Adipocyte (in vitro differentiated cells): ENCODE measurements around the gene ZNF215.
"Not testable (repeated sequence)": the region's sequence is repeated elsewhere in the genome, so short reads cannot be mapped to it uniquely, and the experiment has no call there.

Experiments used
- DNase-seq: peaks from one replicate; pipeline ENCODE4 v3.0.0-alpha.2; 2015; ENCODE audit warnings: low read depth
- H3K27me3 ChIP-seq: replicated peaks from 2 replicates; pipeline ENCODE4 v1.7.0; 2013; ENCODE audit warnings: mild to moderate bottlenecking, low read length, moderate library complexity; ENCODE audit not compliant: control insufficient read depth, insufficient read depth
- H3K36me3 ChIP-seq: 2 replicates; pipeline ENCODE4 v1.7.0; 2013; ENCODE audit warnings: low read length, mild to moderate bottlenecking, moderate library complexity; ENCODE audit not compliant: control insufficient read depth, insufficient read depth, severe bottlenecking
- H3K4me1 ChIP-seq: 2 replicates; pipeline ENCODE4 v1.7.0; 2013; ENCODE audit warnings: mild to moderate bottlenecking, low read length, moderate library complexity; ENCODE audit not compliant: control insufficient read depth, insufficient read depth
- H3K4me3 ChIP-seq: 2 replicates; pipeline ENCODE4 v1.7.0; 2013; ENCODE audit warnings: mild to moderate bottlenecking, low read length, moderate library complexity
- H3K9ac ChIP-seq: 2 replicates; pipeline ENCODE4 v1.7.0; 2013; ENCODE audit warnings: mild to moderate bottlenecking, low read length, moderate library complexity
- H3K9me3 ChIP-seq: 2 replicates; pipeline ENCODE4 v1.7.0; 2013; ENCODE audit warnings: mild to moderate bottlenecking, low read length, moderate library complexity; ENCODE audit not compliant: control insufficient read depth

Gene ZNF215

GRCh38 chr11:6904804-6905203 is 21.4 kb upstream of the ZNF215 start:
- H3K9ac ChIP-seq, H3K36me3 ChIP-seq, H3K27me3 ChIP-seq, H3K9me3 ChIP-seq, H3K4me3 ChIP-seq, H3K4me1 ChIP-seq, DNase-seq: not testable (repeated sequence)

- no peaks in the 10 kb centered on the region for H3K27me3 ChIP-seq
- H3K9ac ChIP-seq = no peak overlapping the region
- no peaks in the 10 kb centered on the region for H3K9me3 ChIP-seq
- no peaks in the 10 kb centered on the region for H3K4me1 ChIP-seq
- H3K4me3 ChIP-seq = no peak overlapping the region
- DNase-seq = no peak
- H3K36me3 ChIP-seq = no peaks in the 10 kb centered on the region
Measured at GRCh38 chr11:6911378-6911777, 14.8 kb upstream of the ZNF215 start.

- Histone ChIP-seq H3K4me3 (no peak overlapping the region), H3K4me1 (no peaks in the 10 kb centered on the region), H3K36me3 (no peaks in the 10 kb centered on the region), H3K9me3 (no peaks in the 10 kb centered on the region), H3K9ac (no peak overlapping the region), H3K27me3 (no peaks in the 10 kb centered on the region)
- DNase-seq = no peak
Measured at GRCh38 chr11:6911948-6912347, 14.3 kb upstream of the ZNF215 start.

- DNase-seq = no peak
- no peaks in the 10 kb centered on the region for H3K4me1 ChIP-seq
Measured at GRCh38 chr11:6919698-6920097, 6.5 kb upstream of the ZNF215 start.

GRCh38 chr11:6920702-6921101 is 5.5 kb upstream of the ZNF215 start, which contains the start of gene OR2D3:
Gene OR2D3, plus strand, starts transcription at chr11:6921002. Its CDS starts 0 bp downstream, at chr11:6921002.
- Histone ChIP-seq H3K4me1 (no peaks in the 10 kb centered on the region), H3K4me3 (no peak within 1 kb of the TSS), H3K36me3 (no peaks in the 10 kb centered on the region), H3K9ac (no peak within 1 kb of the TSS), H3K9me3 (no peaks in the 10 kb centered on the region), H3K27me3 (no peaks in the 10 kb centered on the region)
- no peak for DNase-seq

More at GRCh38 chr11:6919698-6920097, 6.5 kb upstream of the ZNF215 start:
- Histone ChIP-seq H3K36me3 (no peaks in the 10 kb centered on the region), H3K27me3 (no peaks in the 10 kb centered on the region), H3K4me3 (no peak overlapping the region), H3K9me3 (no peaks in the 10 kb centered on the region), H3K9ac (no peak overlapping the region)

GRCh38 chr11:6925007-6925577 is 1.1 kb upstream of the ZNF215 start:
- no peak overlapping the region for H3K9ac ChIP-seq
- no peak for DNase-seq

GRCh38 chr11:6925636-6926207 is 504 bp upstream of the ZNF215 start:
- H3K4me1 ChIP-seq = peaks cover 8% of the 10 kb centered on the region
- H3K9ac ChIP-seq = peak overlapping the region; percentile 83
- peak; percentile 18 for DNase-seq
- H3K4me3 ChIP-seq = peak overlapping the region; percentile 92
- no peaks in the 10 kb centered on the region for H3K9me3 ChIP-seq
- no peaks in the 10 kb centered on the region for H3K36me3 ChIP-seq
- no peaks in the 10 kb centered on the region for H3K27me3 ChIP-seq

More at GRCh38 chr11:6925007-6925577, 1.1 kb upstream of the ZNF215 start:
- Histone ChIP-seq H3K4me3 (no peak overlapping the region), H3K4me1 (peaks cover 8% of the 10 kb centered on the region), H3K27me3 (no peaks in the 10 kb centered on the region), H3K36me3 (no peaks in the 10 kb centered on the region), H3K9me3 (no peaks in the 10 kb centered on the region)

- DNase-seq = no peak
- peak overlapping the region; percentile 92 for H3K4me3 ChIP-seq
- H3K9ac ChIP-seq = peak overlapping the region; percentile 83
- H3K9me3 ChIP-seq = no peaks in the 10 kb centered on the region
- H3K36me3 ChIP-seq = no peaks in the 10 kb centered on the region
- H3K27me3 ChIP-seq = no peaks in the 10 kb centered on the region
- H3K4me1 ChIP-seq = peaks cover 12% of the 10 kb centered on the region
Measured at GRCh38 chr11:6927030-6927617, 898 bp downstream of the ZNF215 start.

- Histone ChIP-seq H3K4me1 (peaks cover 12% of the 10 kb centered on the region), H3K9me3 (no peaks in the 10 kb centered on the region), H3K4me3 (no peak overlapping the region), H3K36me3 (no peaks in the 10 kb centered on the region), H3K27me3 (no peaks in the 10 kb centered on the region), H3K9ac (no peak overlapping the region)
- DNase-seq = no peak
Measured at GRCh38 chr11:6928916-6929315, 2.7 kb downstream of the ZNF215 start.

- no peak for DNase-seq
- H3K27me3 ChIP-seq = no peaks in the 10 kb centered on the region
- H3K4me1 ChIP-seq = peaks cover 12% of the 10 kb centered on the region
- no peak overlapping the region for H3K4me3 ChIP-seq
- no peak overlapping the region for H3K9ac ChIP-seq
- H3K36me3 ChIP-seq = no peaks in the 10 kb centered on the region
- no peaks in the 10 kb centered on the region for H3K9me3 ChIP-seq
Measured at GRCh38 chr11:6931146-6931713, 5.0 kb downstream of the ZNF215 start.

- H3K36me3 ChIP-seq = no peaks in the 10 kb centered on the region
Measured at GRCh38 chr11:6932145-6932544, 5.9 kb downstream of the ZNF215 start.

More at GRCh38 chr11:6932145-6932544, 5.9 kb downstream of the ZNF215 start:
- peaks cover 9% of the 10 kb centered on the region for H3K4me1 ChIP-seq
- no peak for DNase-seq
- no peaks in the 10 kb centered on the region for H3K9me3 ChIP-seq
- no peaks in the 10 kb centered on the region for H3K27me3 ChIP-seq
- H3K4me3 ChIP-seq = no peak overlapping the region
- no peak overlapping the region for H3K9ac ChIP-seq
